GM23338 (cell line): ENCODE measurements around the gene IQGAP2. TPM values are rescaled to one million over a fixed set of nuclear protein-coding genes. Genes with fewer than 3 reads are reported as not detected.

ENCODE experiments used
- ATAC-seq: fragments of 200-7000 bp; cut with Tn5 transposase; 3 replicates; pipeline ENCODE4 v1.9.1; 2020
- DNase-seq: peaks from one replicate; pipeline ENCODE4 v3.0.0-alpha.2; 2015; ENCODE audit warnings: low spot score
- H2AFZ ChIP-seq: fragments of 200-600 bp; sonication (generic); 2 replicates; pipeline ENCODE4 v1.8.0; 2016; ENCODE audit warnings: antibody characterized with exemption, mild to moderate bottlenecking, moderate library complexity
- H3F3A ChIP-seq: fragments of 200-600 bp; sonication (generic); replicated peaks from 2 replicates; pipeline ENCODE4 v1.8.0; 2017; ENCODE audit warnings: antibody characterized with exemption, mixed run types, low read depth
- H3K27ac ChIP-seq: fragments of 200-600 bp; sonication (generic); 2 replicates; pipeline ENCODE4 v1.6.1; 2016; ENCODE audit warnings: low read depth
- H3K27me3 ChIP-seq: fragments of 200-600 bp; sonication (generic); 2 replicates; pipeline ENCODE4 v1.8.0; 2016; ENCODE audit warnings: mild to moderate bottlenecking, mixed run types, moderate library complexity; ENCODE audit not compliant: insufficient read depth
- H3K36me3 ChIP-seq: fragments of 200-600 bp; sonication (generic); 2 replicates; pipeline ENCODE4 v1.8.0; 2016; ENCODE audit warnings: mild to moderate bottlenecking; ENCODE audit not compliant: insufficient read depth
- H3K4me1 ChIP-seq: fragments of 200-600 bp; sonication (generic); 2 replicates; pipeline ENCODE4 v1.8.0; 2016; ENCODE audit warnings: mild to moderate bottlenecking, moderate library complexity; ENCODE audit not compliant: insufficient read depth
- H3K4me2 ChIP-seq: fragments of 200-600 bp; sonication (generic); 2 replicates; pipeline ENCODE4 v1.7.1; 2017; ENCODE audit warnings: mixed run types
- H3K4me3 ChIP-seq: fragments of 200-600 bp; sonication (generic); 2 replicates; pipeline ENCODE4 v1.6.1; 2016; ENCODE audit warnings: mixed run types
- H3K79me2 ChIP-seq: fragments of 200-600 bp; sonication (generic); replicated peaks from 2 replicates; pipeline ENCODE4 v1.8.0; 2017; ENCODE audit warnings: mild to moderate bottlenecking; ENCODE audit not compliant: insufficient read depth
- H3K9me2 ChIP-seq: fragments of 200-600 bp; sonication (generic); 2 replicates; pipeline ENCODE4 v1.8.0; 2017; ENCODE audit not compliant: insufficient read depth
- H4K20me1 ChIP-seq: fragments of 200-600 bp; sonication (generic); replicated peaks from 2 replicates; pipeline ENCODE4 v1.8.0; 2017; ENCODE audit warnings: mild to moderate bottlenecking; ENCODE audit not compliant: insufficient read depth
- H3K27ac Mint-ChIP-seq: 2 replicates; pipeline ENCODE4 v1.8.0; 2020; ENCODE audit warnings: inconsistent platforms, mild to moderate bottlenecking, moderate library complexity, mixed read lengths
- H3K27me3 Mint-ChIP-seq: 3 replicates; pipeline ENCODE4 v1.8.0; 2022; ENCODE audit warnings: low read depth, mild to moderate bottlenecking, moderate library complexity, mixed read lengths, inconsistent platforms; ENCODE audit not compliant: insufficient read depth, poor library complexity
- H3K36me3 Mint-ChIP-seq: 3 replicates; pipeline ENCODE4 v1.8.0; 2021; ENCODE audit warnings: low read depth, mild to moderate bottlenecking, inconsistent platforms, moderate library complexity, mixed read lengths
- H3K4me1 Mint-ChIP-seq: 3 replicates; pipeline ENCODE4 v1.8.0; 2020; ENCODE audit warnings: mild to moderate bottlenecking, inconsistent platforms, mixed read lengths
- H3K4me3 Mint-ChIP-seq: 3 replicates; pipeline ENCODE4 v1.8.0; 2021; ENCODE audit warnings: moderate library complexity, mild to moderate bottlenecking, inconsistent platforms, mixed read lengths
- H3K9me3 Mint-ChIP-seq: 3 replicates; pipeline ENCODE4 v1.8.0; 2020; ENCODE audit warnings: moderate library complexity, mild to moderate bottlenecking, inconsistent platforms, mixed read lengths
- CTCF ChIP-seq, 2 experiments: fragments of 200-600 bp in 1 of 2; sonication (generic) in 1 of 2; conservative IDR thresholded peaks; 2 replicates each; pipeline versions ENCODE4 v1.5.1 to v1.6.1; 2016 to 2017; ENCODE audit warnings: antibody characterized with exemption in 2 of 2, low read depth in 2 of 2, mild to moderate bottlenecking in 2 of 2, moderate library complexity in 1 of 2
- EZH2 ChIP-seq: fragments of 200-600 bp; sonication (generic); IDR thresholded peaks from one replicate; pipeline ENCODE4 v1.8.0; 2017; ENCODE audit warnings: antibody characterized with exemption, mild to moderate bottlenecking, low read depth; ENCODE audit not compliant: unreplicated experiment
- NANOG ChIP-seq: IDR thresholded peaks from 2 replicates; pipeline ENCODE4 v1.6.1; 2016; ENCODE audit warnings: antibody characterized with exemption, borderline replicate concordance
- POLR2AphosphoS5 ChIP-seq: IDR thresholded peaks from 2 replicates; pipeline ENCODE4 v1.6.1; 2016; ENCODE audit warnings: antibody characterized with exemption, low read depth
- ZNF331 ChIP-seq: fragments of 250-450 bp; sonication (Bioruptor Pico); IDR thresholded peaks from 2 replicates; pipeline ENCODE4 v1.5.0; 2020; ENCODE audit warnings: low read depth, mild to moderate bottlenecking, moderate library complexity
- ZNF462 ChIP-seq: fragments of 250-450 bp; sonication (Bioruptor Pico); IDR thresholded peaks from 2 replicates; pipeline ENCODE4 v1.5.0; 2020; ENCODE audit warnings: mild to moderate bottlenecking, moderate library complexity
- polyA plus RNA-seq: library from polyadenylated mRNA; unstranded; fragments of >200 nt; fragmentation: Nextera tagmentation; extraction: Ambion mirVana; gene quantifications from 2 replicates; pipeline ENCODE4 v1.2.1, GENCODE V29; 2016
- total RNA-seq: library from RNA; depleted of rRNA; stranded (reverse); fragments of >200 nt; shearing (Covaris generic); gene quantifications from 2 replicates; pipeline ENCODE4 v1.2.3, GENCODE V29; 2014

IQGAP2 gene
- total and polyA plus RNA-seq, 2 experiments from 2014 or later = 60.0 to 86.5 TPM

GRCh38 chr5:76742583-76742982 lies 339.5 kb downstream of the IQGAP2 start:
- Mint-ChIP-seq H3K4me3 (no peak overlapping the region), H3K36me3 (no peaks in the 10 kb centered on the region), H3K4me1 (peaks cover 7% of the 10 kb centered on the region; the same call in 2 of the 3 replicates), H3K27me3 (peaks cover 2% of the 10 kb centered on the region), H3K27ac (no peak overlapping the region), H3K9me3 (no peaks in the 10 kb centered on the region)
- Histone ChIP-seq H3K79me2 (no peaks in the 10 kb centered on the region), H3F3A (no peaks in the 10 kb centered on the region), H3K9me2 (no peaks in the 10 kb centered on the region; the same call in 1 of the 2 replicates), H3K27me3 (no peaks in the 10 kb centered on the region), H3K36me3 (no peaks in the 10 kb centered on the region), H3K4me3 (no peak overlapping the region), H4K20me1 (no peaks in the 10 kb centered on the region), H2AFZ (no peak overlapping the region), H3K4me1 (no peaks in the 10 kb centered on the region), H3K4me2 (no peak overlapping the region), H3K27ac (no peak overlapping the region)
- TF ChIP-seq CTCF (conservative IDR thresholded peaks at IDR 0.05; ENCODE audit: low read depth in 2 of 2) (no peak), ZNF331 (no peak), POLR2AphosphoS5 (no peak), EZH2 (no peak), ZNF462 (CRISPR knock-in tag) (no peak), NANOG (no peak)
- DNase-seq = no peak
- no peak for ATAC-seq
